ENCODE data around the gene CYP27B1. TPM values are rescaled to one million over a fixed set of nuclear protein-coding genes. Genes with fewer than 3 reads are reported as not detected.
A peak's percentile ranks its signal among the peaks of the same experiment; 100 is the strongest.

The CYP27B1 gene
- total and polyA plus RNA-seq, 9 of the 15 experiments (the other 6 are each of a cell fraction or from before 2014, with no cell fraction given), result 0.18 to 4.2 (median 1.8) TPM

DNA sequence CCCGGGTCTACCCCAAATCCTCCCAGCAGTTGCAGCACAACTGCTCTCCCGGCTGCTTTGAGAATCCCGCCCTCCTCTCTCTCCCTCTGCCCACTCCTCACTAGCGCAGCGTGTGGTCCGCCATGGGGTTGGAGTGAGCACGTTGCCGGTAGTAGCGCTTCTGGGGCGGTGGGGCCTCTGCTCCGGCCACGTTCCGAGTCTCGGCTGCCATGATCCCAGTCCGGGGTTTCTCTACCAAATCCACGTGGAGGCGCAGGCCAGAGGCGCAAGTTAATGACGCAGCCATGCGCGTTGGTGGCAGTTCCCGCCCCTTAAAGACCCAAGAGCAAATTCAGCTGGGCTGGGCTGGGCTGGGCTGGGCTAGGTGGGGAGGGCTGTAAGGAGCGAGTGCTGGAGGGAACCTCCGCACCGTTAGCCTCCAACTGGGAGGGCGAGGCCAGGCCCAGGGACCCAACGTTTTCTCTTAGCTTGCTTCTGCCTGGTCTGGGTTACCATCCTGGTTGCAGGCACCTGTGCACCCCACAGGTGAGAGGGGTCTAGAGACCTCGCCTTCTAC, 5.1 kb upstream of the CYP27B1 start, which contains the start of gene METTL1 (continued):
- TF ChIP-seq, protein P1, sequence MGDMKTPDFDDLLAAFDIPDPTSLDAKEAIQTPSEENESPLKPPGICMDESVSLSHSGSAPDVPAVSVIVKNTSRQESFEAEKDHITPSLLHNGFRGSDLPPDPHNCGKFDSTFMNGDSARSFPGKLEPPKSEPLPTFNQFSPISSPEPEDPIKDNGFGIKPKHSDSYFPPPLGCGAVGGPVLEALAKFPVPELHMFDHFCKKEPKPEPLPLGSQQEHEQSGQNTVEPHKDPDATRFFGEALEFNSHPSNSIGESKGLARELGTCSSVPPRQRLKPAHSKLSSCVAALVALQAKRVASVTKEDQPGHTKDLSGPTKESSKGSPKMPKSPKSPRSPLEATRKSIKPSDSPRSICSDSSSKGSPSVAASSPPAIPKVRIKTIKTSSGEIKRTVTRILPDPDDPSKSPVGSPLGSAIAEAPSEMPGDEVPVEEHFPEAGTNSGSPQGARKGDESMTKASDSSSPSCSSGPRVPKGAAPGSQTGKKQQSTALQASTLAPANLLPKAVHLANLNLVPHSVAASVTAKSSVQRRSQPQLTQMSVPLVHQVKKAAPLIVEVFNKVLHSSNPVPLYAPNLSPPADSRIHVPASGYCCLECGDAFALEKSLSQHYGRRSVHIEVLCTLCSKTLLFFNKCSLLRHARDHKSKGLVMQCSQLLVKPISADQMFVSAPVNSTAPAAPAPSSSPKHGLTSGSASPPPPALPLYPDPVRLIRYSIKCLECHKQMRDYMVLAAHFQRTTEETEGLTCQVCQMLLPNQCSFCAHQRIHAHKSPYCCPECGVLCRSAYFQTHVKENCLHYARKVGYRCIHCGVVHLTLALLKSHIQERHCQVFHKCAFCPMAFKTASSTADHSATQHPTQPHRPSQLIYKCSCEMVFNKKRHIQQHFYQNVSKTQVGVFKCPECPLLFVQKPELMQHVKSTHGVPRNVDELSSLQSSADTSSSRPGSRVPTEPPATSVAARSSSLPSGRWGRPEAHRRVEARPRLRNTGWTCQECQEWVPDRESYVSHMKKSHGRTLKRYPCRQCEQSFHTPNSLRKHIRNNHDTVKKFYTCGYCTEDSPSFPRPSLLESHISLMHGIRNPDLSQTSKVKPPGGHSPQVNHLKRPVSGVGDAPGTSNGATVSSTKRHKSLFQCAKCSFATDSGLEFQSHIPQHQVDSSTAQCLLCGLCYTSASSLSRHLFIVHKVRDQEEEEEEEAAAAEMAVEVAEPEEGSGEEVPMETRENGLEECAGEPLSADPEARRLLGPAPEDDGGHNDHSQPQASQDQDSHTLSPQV (IDR thresholded peaks at IDR 0.05), result 0 out of 2 replicates have a peak, but pooled peaks have one; percentile 12
- TF ChIP-seq KLF13 (tag; IDR thresholded peaks at IDR 0.05; ENCODE audit: borderline replicate concordance, low read depth) (0 out of 2 replicates have a peak, but pooled peaks have one; percentile 10), CBX5 (IDR thresholded peaks at IDR 0.05; ENCODE audit: borderline replicate concordance, low read depth) (no peak), NONO (IDR thresholded peaks at IDR 0.05; ENCODE audit: low read depth in 2 of 2, low read length in 1 of 2) (no peak; a peak in 1 of 4 replicates), MTA2 (IDR thresholded peaks at IDR 0.05; ENCODE audit: low read depth) (no peak), FOXM1 (IDR thresholded peaks at IDR 0.05; ENCODE audit: low read depth) (no peak; the same call in none of the 2 replicates), FOXM1 (CRISPR knock-in tag; IDR thresholded peaks at IDR 0.05; ENCODE audit: low read depth) (no peak), NBN (IDR thresholded peaks at IDR 0.05; ENCODE audit: low read depth) (peak; percentile 97), BDP1 (IDR thresholded peaks at IDR 0.05; ENCODE audit: insufficient read depth, insufficient read length) (no peak), RAD51 (IDR thresholded peaks at IDR 0.05; ENCODE audit: borderline replicate concordance, low read depth) (no peak; the same call in 1 of the 2 replicates), ZFPM2 (CRISPR knock-in tag; IDR thresholded peaks at IDR 0.05) (no peak), PHB (CRISPR knock-in tag; IDR thresholded peaks at IDR 0.05) (no peak), NCOA1 (IDR thresholded peaks at IDR 0.05; ENCODE audit: low read depth) (peak; percentile 33; the same call in 1 of the 2 replicates), DMBX1 (CRISPR knock-in tag; IDR thresholded peaks at IDR 0.05; ENCODE audit: borderline replicate concordance) (no peak)
- TF ChIP-seq, protein P2, sequence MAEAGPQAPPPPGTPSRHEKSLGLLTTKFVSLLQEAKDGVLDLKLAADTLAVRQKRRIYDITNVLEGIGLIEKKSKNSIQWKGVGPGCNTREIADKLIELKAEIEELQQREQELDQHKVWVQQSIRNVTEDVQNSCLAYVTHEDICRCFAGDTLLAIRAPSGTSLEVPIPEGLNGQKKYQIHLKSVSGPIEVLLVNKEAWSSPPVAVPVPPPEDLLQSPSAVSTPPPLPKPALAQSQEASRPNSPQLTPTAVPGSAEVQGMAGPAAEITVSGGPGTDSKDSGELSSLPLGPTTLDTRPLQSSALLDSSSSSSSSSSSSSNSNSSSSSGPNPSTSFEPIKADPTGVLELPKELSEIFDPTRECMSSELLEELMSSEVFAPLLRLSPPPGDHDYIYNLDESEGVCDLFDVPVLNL (CRISPR knock-in tag; IDR thresholded peaks at IDR 0.05; ENCODE audit: low read depth), result no peak
- TF ChIP-seq, protein P3, sequence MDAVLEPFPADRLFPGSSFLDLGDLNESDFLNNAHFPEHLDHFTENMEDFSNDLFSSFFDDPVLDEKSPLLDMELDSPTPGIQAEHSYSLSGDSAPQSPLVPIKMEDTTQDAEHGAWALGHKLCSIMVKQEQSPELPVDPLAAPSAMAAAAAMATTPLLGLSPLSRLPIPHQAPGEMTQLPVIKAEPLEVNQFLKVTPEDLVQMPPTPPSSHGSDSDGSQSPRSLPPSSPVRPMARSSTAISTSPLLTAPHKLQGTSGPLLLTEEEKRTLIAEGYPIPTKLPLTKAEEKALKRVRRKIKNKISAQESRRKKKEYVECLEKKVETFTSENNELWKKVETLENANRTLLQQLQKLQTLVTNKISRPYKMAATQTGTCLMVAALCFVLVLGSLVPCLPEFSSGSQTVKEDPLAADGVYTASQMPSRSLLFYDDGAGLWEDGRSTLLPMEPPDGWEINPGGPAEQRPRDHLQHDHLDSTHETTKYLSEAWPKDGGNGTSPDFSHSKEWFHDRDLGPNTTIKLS (IDR thresholded peaks at IDR 0.05; ENCODE audit: borderline replicate concordance, low read depth), result peak; percentile 99
- TF ChIP-seq, protein P4, sequence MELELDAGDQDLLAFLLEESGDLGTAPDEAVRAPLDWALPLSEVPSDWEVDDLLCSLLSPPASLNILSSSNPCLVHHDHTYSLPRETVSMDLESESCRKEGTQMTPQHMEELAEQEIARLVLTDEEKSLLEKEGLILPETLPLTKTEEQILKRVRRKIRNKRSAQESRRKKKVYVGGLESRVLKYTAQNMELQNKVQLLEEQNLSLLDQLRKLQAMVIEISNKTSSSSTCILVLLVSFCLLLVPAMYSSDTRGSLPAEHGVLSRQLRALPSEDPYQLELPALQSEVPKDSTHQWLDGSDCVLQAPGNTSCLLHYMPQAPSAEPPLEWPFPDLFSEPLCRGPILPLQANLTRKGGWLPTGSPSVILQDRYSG (tag; conservative IDR thresholded peaks at IDR 0.05; ENCODE audit: low read depth), result no peak
- TF ChIP-seq, protein P5, sequence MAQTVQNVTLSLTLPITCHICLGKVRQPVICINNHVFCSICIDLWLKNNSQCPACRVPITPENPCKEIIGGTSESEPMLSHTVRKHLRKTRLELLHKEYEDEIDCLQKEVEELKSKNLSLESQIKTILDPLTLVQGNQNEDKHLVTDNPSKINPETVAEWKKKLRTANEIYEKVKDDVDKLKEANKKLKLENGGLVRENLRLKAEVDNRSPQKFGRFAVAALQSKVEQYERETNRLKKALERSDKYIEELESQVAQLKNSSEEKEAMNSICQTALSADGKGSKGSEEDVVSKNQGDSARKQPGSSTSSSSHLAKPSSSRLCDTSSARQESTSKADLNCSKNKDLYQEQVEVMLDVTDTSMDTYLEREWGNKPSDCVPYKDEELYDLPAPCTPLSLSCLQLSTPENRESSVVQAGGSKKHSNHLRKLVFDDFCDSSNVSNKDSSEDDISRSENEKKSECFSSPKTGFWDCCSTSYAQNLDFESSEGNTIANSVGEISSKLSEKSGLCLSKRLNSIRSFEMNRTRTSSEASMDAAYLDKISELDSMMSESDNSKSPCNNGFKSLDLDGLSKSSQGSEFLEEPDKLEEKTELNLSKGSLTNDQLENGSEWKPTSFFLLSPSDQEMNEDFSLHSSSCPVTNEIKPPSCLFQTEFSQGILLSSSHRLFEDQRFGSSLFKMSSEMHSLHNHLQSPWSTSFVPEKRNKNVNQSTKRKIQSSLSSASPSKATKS (CRISPR knock-in tag; IDR thresholded peaks at IDR 0.05), result no peak
